Measurements from ENCODE around the gene SFRP2. TPM values are rescaled to one million over a fixed set of nuclear protein-coding genes. Genes with fewer than 3 reads are reported as not detected.
A peak's percentile ranks its signal among the peaks of the same experiment; 100 is the strongest.

SFRP2 gene
- total and polyA plus RNA-seq, 2 donors (not counting 1 experiment from before 2014, with no cell fraction given) = not detected

DNA sequence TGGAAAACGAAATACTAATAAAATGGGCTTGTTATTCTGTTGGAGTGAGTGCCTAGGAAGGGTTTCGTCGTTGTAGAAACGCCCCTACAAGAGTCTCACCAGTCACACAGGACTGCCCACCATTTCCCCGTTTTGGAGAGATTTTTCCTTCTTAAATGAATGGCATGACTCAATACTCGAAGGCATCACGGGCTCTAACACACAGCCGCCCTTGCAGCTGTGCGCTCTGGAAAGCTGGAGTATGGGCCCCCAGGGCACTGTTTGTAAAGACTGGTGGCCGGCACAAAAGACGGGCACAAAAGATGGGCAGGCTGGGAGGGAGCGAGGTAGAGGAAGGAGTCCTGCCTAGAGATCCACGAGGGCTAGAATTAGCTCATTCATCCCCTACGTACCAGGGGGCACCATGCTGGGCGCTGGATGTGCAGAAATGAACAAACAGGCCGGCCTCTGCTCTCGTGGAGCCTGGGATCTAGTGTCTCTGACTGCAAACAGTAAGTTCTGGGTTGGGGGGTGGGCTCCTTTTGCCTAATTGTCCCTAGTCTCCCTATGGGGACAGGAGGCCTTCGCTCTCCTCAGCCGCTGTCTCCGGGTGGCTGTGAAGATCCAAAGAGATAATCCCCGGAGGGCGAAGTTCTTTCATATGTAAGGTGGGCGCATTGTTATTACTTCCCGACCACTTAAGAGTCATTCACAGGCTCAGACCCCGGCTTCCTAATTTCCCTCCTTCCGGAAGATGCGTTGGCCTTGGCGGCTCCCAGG, 1.0 kb upstream of the SFRP2 start:
- Histone ChIP-seq H4K20me1 (ENCODE audit: control insufficient read depth, insufficient read depth, low read length, poor library complexity, severe bottlenecking) (no peaks in the 10 kb centered on the region), H3K27ac (ENCODE audit: low read length in 2 of 2) (no peak overlapping the region), H3K79me2 (ENCODE audit: control insufficient read depth, insufficient read depth, low read length) (no peaks in the 10 kb centered on the region), H3K4me1 (ENCODE audit: control insufficient read depth in 2 of 2, insufficient read depth in 2 of 2, low read length in 2 of 2) (peaks cover 46 to 50% of the 10 kb centered on the region in 2 donors), H3K4me3 (ENCODE audit: control extremely low read depth in 1 of 5, extremely low read depth in 1 of 5, insufficient read depth in 1 of 5, low read depth in 2 of 5, low read length in 4 of 5) (peak overlapping the region in 1 of 5 experiments; percentile 56), H3K9ac (ENCODE audit: low read length) (peak overlapping the region; percentile 28), H2AFZ (ENCODE audit: insufficient read depth, low read depth, low read length, poor library complexity, severe bottlenecking) (peak overlapping the region; percentile 36), H3K27me3 (replicated peaks in 1 of 4; ENCODE audit: control extremely low read depth in 1 of 4, control insufficient read depth in 3 of 4, insufficient read depth in 4 of 4, low read length in 3 of 4) (peaks cover 0 to 78% (median 59%) of the 10 kb centered on the region in 4 experiments), H3K36me3 (replicated peaks in 1 of 2; ENCODE audit: control extremely low read depth in 1 of 2, control insufficient read depth in 1 of 2, extremely low read depth in 1 of 2, insufficient read depth in 2 of 2, low read length in 1 of 2) (no peaks in the 10 kb centered on the region), H3K4me2 (replicated peaks; ENCODE audit: low read depth, low read length, poor library complexity, severe bottlenecking) (peak overlapping the region; percentile 79), H3K9me3 (ENCODE audit: control extremely low read depth in 1 of 3, control insufficient read depth in 2 of 3, insufficient read depth in 1 of 3, low read length in 2 of 3) (peaks cover 0 to 4% (median 0%) of the 10 kb centered on the region in 3 donors)
- TF ChIP-seq EZH2 (IDR thresholded peaks at IDR 0.05; ENCODE audit: borderline replicate concordance, insufficient read depth, low read depth, low read length, poor library complexity, severe bottlenecking) = no peak
- TF ChIP-seq, protein P1, sequence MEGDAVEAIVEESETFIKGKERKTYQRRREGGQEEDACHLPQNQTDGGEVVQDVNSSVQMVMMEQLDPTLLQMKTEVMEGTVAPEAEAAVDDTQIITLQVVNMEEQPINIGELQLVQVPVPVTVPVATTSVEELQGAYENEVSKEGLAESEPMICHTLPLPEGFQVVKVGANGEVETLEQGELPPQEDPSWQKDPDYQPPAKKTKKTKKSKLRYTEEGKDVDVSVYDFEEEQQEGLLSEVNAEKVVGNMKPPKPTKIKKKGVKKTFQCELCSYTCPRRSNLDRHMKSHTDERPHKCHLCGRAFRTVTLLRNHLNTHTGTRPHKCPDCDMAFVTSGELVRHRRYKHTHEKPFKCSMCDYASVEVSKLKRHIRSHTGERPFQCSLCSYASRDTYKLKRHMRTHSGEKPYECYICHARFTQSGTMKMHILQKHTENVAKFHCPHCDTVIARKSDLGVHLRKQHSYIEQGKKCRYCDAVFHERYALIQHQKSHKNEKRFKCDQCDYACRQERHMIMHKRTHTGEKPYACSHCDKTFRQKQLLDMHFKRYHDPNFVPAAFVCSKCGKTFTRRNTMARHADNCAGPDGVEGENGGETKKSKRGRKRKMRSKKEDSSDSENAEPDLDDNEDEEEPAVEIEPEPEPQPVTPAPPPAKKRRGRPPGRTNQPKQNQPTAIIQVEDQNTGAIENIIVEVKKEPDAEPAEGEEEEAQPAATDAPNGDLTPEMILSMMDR (IDR thresholded peaks at IDR 0.05) = no peak
- Mint-ChIP-seq H3K4me1 (peaks cover 46% of the 10 kb centered on the region), H3K27me3 (peaks cover 81% of the 10 kb centered on the region), H3K9me3 (ENCODE audit: insufficient read depth) (no peaks in the 10 kb centered on the region), H3K27ac (no peak overlapping the region), H3K4me3 (peak overlapping the region; percentile 65)
- WGBS (ENCODE audit: insufficient coverage) = 29% methylated on average over 13 of the region's 28 CpGs
- intact Hi-C loops (cut with micrococcal nuclease) = no loop called here
- DNase-seq (peak; percentile 41), ATAC-seq (ENCODE audit: low read depth) (no peak)
- ChIA-PET CTCF (no interaction called here), POLR2A (no interaction called here)

DNA sequence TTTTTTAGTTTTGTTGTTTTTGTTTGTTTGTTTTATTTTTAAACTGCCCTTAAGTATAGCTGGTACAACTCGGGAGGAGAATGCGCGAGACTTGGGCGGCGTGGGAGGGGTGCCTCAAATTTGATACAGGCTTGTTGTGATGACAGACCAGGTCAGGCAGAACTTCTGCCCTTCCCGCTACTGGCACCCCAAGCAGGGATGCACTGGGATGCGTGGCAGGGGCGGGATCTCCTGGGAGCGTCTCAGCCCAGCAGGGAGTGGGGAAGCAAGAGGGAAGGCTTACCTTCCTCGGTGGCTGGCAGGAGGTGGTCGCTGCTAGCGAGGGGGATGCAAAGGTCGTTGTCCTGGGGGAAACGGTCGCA, 851 bp downstream of the SFRP2 start:
- Mint-ChIP-seq H3K27ac (no peak overlapping the region), H3K4me1 (peaks cover 46% of the 10 kb centered on the region), H3K9me3 (ENCODE audit: insufficient read depth) (no peaks in the 10 kb centered on the region), H3K4me3 (peak overlapping the region; percentile 80), H3K27me3 (peaks cover 81% of the 10 kb centered on the region)
- intact Hi-C loops (cut with micrococcal nuclease) = no loop called here
- H3K27me3 ChIP-seq (replicated peaks in 1 of 4; ENCODE audit: control extremely low read depth in 1 of 4, control insufficient read depth in 3 of 4, insufficient read depth in 4 of 4, low read length in 3 of 4) = peaks cover 0 to 80% (median 56%) of the 10 kb centered on the region in 4 experiments
- peak overlapping the region in 1 of 5 experiments; percentile 56 for H3K4me3 ChIP-seq (ENCODE audit: control extremely low read depth in 1 of 5, extremely low read depth in 1 of 5, insufficient read depth in 1 of 5, low read depth in 2 of 5, low read length in 4 of 5)
- H3K9me3 ChIP-seq (ENCODE audit: control extremely low read depth in 1 of 3, control insufficient read depth in 2 of 3, insufficient read depth in 1 of 3, low read length in 2 of 3) = peaks cover 0 to 4% (median 0%) of the 10 kb centered on the region in 3 donors
- peak; percentile 20 for DNase-seq
- no peak overlapping the region for H3K27ac ChIP-seq (ENCODE audit: low read length in 2 of 2)
- CTCF ChIA-PET = interaction anchor here (1.9 kb wide), 1 partner anchor 8 kb away, joined by 6 read pairs; no protein-coding TSS in a partner anchor
- peaks cover 46 to 50% of the 10 kb centered on the region in 2 donors for H3K4me1 ChIP-seq (ENCODE audit: control insufficient read depth in 2 of 2, insufficient read depth in 2 of 2, low read length in 2 of 2)
- peak overlapping the region; percentile 79 for H3K4me2 ChIP-seq (replicated peaks; ENCODE audit: low read depth, low read length, poor library complexity, severe bottlenecking)
- peak overlapping the region; percentile 25 for H2AFZ ChIP-seq (ENCODE audit: insufficient read depth, low read depth, low read length, poor library complexity, severe bottlenecking)
- no peaks in the 10 kb centered on the region for H4K20me1 ChIP-seq (ENCODE audit: control insufficient read depth, insufficient read depth, low read length, poor library complexity, severe bottlenecking)
- TF ChIP-seq EZH2 (IDR thresholded peaks at IDR 0.05; ENCODE audit: borderline replicate concordance, insufficient read depth, low read depth, low read length, poor library complexity, severe bottlenecking) = no peak
- TF ChIP-seq, protein P1 (IDR thresholded peaks at IDR 0.05) = no peak
- POLR2A ChIA-PET = no interaction called here
- no peaks in the 10 kb centered on the region for H3K36me3 ChIP-seq (replicated peaks in 1 of 2; ENCODE audit: control extremely low read depth in 1 of 2, control insufficient read depth in 1 of 2, extremely low read depth in 1 of 2, insufficient read depth in 2 of 2, low read length in 1 of 2)
- ATAC-seq (ENCODE audit: low read depth) = no peak
- no peak overlapping the region for H3K9ac ChIP-seq (ENCODE audit: low read length)
- no peaks in the 10 kb centered on the region for H3K79me2 ChIP-seq (ENCODE audit: control insufficient read depth, insufficient read depth, low read length)
- 7% methylated on average over 13 of the region's 15 CpGs for WGBS (ENCODE audit: insufficient coverage)
